HCT116 (cell line): ENCODE data around the gene STIM1. TPM values are rescaled to one million over a fixed set of nuclear protein-coding genes. Genes with fewer than 3 reads are reported as not detected.

Source experiments
- ATAC-seq: fragments of 200-7000 bp; cut with Tn5 transposase; 2 replicates; pipeline ENCODE4 v1.9.1; 2020; ENCODE audit warnings: mild to moderate bottlenecking, moderate library complexity
- BruUV-seq: library from RNA; stranded (reverse); fragments of 400-500 nt; replicated peaks from 2 replicates; lab custom pipeline; 2021; lab: Mats Ljungman, UMichigan
- CTCF ChIA-PET: fragments of 300-600 bp; sonication (Branson Sonifier 250); formaldehyde crosslinking; loops from one replicate; lab custom pipeline; 2021; ENCODE audit warnings: antibody characterized with exemption; lab: Charles Lee
- POLR2A ChIA-PET: fragments of 300-600, 350-600 bp; sonication (Branson Sonifier 250); formaldehyde crosslinking; loops from one replicate; lab custom pipeline; 2021; ENCODE audit warnings: antibody characterized with exemption; lab: Charles Lee
- RAD21 ChIA-PET, 2 experiments: fragments of 300-600 bp; sonication (Branson Sonifier 250); formaldehyde crosslinking; loops; one replicate each; lab custom pipeline; 2023; ENCODE audit warnings: low total read pairs in 2 of 2; ENCODE audit not compliant: uncharacterized antibody in 2 of 2, unreplicated experiment in 2 of 2, low non-redundant PET in 1 of 2; lab: Charles Lee
- DNase-seq: peaks from one replicate; pipeline ENCODE4 v3.0.0-alpha.2; 2010; ENCODE audit warnings: low read depth, low spot score
- H2AFZ ChIP-seq: fragments of 200-600 bp; shearing (Covaris generic), sonication (generic); 2 replicates; pipeline ENCODE4 v1.6.1; 2017; ENCODE audit warnings: low read depth, mixed run types, mixed read lengths, antibody characterized with exemption, low read length; ENCODE audit not compliant: poor library complexity, severe bottlenecking
- H3K27ac ChIP-seq: 2 replicates; pipeline ENCODE4 v1.5.1; 2012; ENCODE audit warnings: low read depth, low read length
- H3K27me3 ChIP-seq: fragments of 200-600 bp; sonication (generic); 2 replicates; pipeline ENCODE4 v1.6.1; 2016; ENCODE audit warnings: mixed run types, low read length, mixed read lengths; ENCODE audit not compliant: insufficient read depth
- H3K36me3 ChIP-seq, 2 experiments: fragments of 200-500 bp in 1 of 2; fragments of 200-600 bp in 1 of 2; sonication (Bioruptor generic) in 1 of 2; sonication (generic) in 1 of 2; 2 replicates each; pipeline versions ENCODE4 v1.5.1 to v1.6.1; 2014 to 2016; ENCODE audit warnings: low read length in 2 of 2, inconsistent platforms in 1 of 2, mixed read lengths in 1 of 2, mixed run types in 1 of 2; ENCODE audit not compliant: insufficient read depth in 2 of 2, control insufficient read depth in 1 of 2
- H3K4me1 ChIP-seq, 2 experiments: fragments of 200-600 bp in 1 of 2; sonication (generic) in 1 of 2; 2 replicates each; pipeline versions ENCODE4 v1.5.1 to v1.6.1; 2012 to 2017; ENCODE audit warnings: low read length in 2 of 2, inconsistent platforms in 1 of 2, mild to moderate bottlenecking in 1 of 2, mixed read lengths in 1 of 2, mixed run types in 1 of 2, moderate library complexity in 1 of 2; ENCODE audit not compliant: insufficient read depth in 2 of 2, control insufficient read depth in 1 of 2
- H3K4me2 ChIP-seq: fragments of 200-600 bp; sonication (generic); 2 replicates; pipeline ENCODE4 v1.6.1; 2017; ENCODE audit warnings: mixed run types, low read length, mixed read lengths
- H3K4me3 ChIP-seq, 2 experiments: fragments of 200-600 bp in 1 of 2; sonication (generic) in 1 of 2; replicated peaks in 1 of 2; 2 replicates each; pipeline ENCODE4 v1.5.1; 2011 to 2016; ENCODE audit warnings: low read length in 2 of 2, control low read depth in 1 of 2, low read depth in 1 of 2, mild to moderate bottlenecking in 1 of 2, mixed read lengths in 1 of 2, mixed run types in 1 of 2
- H3K79me2 ChIP-seq: fragments of 200-600 bp; sonication (generic); 2 replicates; pipeline ENCODE4 v1.6.1; 2017; ENCODE audit warnings: mild to moderate bottlenecking, mixed run types, low read length, moderate library complexity, mixed read lengths; ENCODE audit not compliant: insufficient read depth
- H3K9ac ChIP-seq: fragments of 200-600 bp; sonication (generic); 2 replicates; pipeline ENCODE4 v1.6.1; 2016; ENCODE audit warnings: low read length, mixed read lengths
- H3K9me2 ChIP-seq: fragments of 200-600 bp; sonication (generic), shearing (Covaris generic); 2 replicates; pipeline ENCODE4 v1.6.1; 2017; ENCODE audit warnings: mixed run types, mild to moderate bottlenecking, moderate library complexity; ENCODE audit not compliant: insufficient read depth
- H3K9me3 ChIP-seq, 2 experiments: fragments of 200-500 bp in 1 of 2; fragments of 200-600 bp in 1 of 2; sonication (Bioruptor generic) in 1 of 2; sonication (generic) in 1 of 2; 2 replicates each; pipeline ENCODE4 v1.6.1; 2014 to 2017; ENCODE audit warnings: low read length in 2 of 2, mixed read lengths in 2 of 2, inconsistent platforms in 1 of 2, low read depth in 1 of 2, mild to moderate bottlenecking in 1 of 2, mixed run types in 1 of 2, moderate library complexity in 1 of 2; ENCODE audit not compliant: control insufficient read depth in 1 of 2, insufficient read depth in 1 of 2
- H4K20me1 ChIP-seq: fragments of 200-600 bp; sonication (generic), shearing (Covaris generic); 2 replicates; pipeline ENCODE4 v1.6.1; 2017; ENCODE audit warnings: mixed run types, mild to moderate bottlenecking, moderate library complexity; ENCODE audit not compliant: insufficient read depth
- CBX3 ChIP-seq: IDR thresholded peaks from 2 replicates; pipeline ENCODE4 v1.6.1; 2012; ENCODE audit warnings: low read depth
- CEBPB ChIP-seq: IDR thresholded peaks from 2 replicates; pipeline ENCODE4 v1.6.1; 2012; ENCODE audit warnings: low read depth
- EGR1 ChIP-seq: IDR thresholded peaks from 2 replicates; pipeline ENCODE4 v1.6.1; 2012; ENCODE audit warnings: low read depth
- EZH2 ChIP-seq: fragments of 200-600 bp; sonication (generic); IDR thresholded peaks from 2 replicates; pipeline ENCODE4 v1.6.1; 2017; ENCODE audit warnings: antibody characterized with exemption, mixed run types
- POLR2A ChIP-seq: IDR thresholded peaks from 2 replicates; pipeline ENCODE4 v1.7.0; 2011; ENCODE audit warnings: borderline replicate concordance; ENCODE audit not compliant: insufficient read depth, insufficient read length; ENCODE audit errors: extremely low read depth
- POLR2AphosphoS5 ChIP-seq: IDR thresholded peaks from 2 replicates; pipeline ENCODE4 v1.6.1; 2011; ENCODE audit warnings: mild to moderate bottlenecking, low read depth, low read length, moderate library complexity
- SIN3A ChIP-seq: IDR thresholded peaks from 2 replicates; pipeline ENCODE4 v1.6.1; 2012; ENCODE audit warnings: low read depth
- SRF ChIP-seq: IDR thresholded peaks from 2 replicates; pipeline ENCODE4 v1.6.1; 2012; ENCODE audit warnings: low read depth
- TCF7L2 ChIP-seq: IDR thresholded peaks from 2 replicates; pipeline ENCODE4 v1.7.0; 2011; ENCODE audit warnings: borderline replicate concordance, inconsistent platforms; ENCODE audit not compliant: insufficient read depth, insufficient read length; ENCODE audit errors: extremely low read depth
- YY1 ChIP-seq: IDR thresholded peaks from 2 replicates; pipeline ENCODE4 v1.6.1; 2011; ENCODE audit warnings: low read length, low read depth, moderate library complexity, mild to moderate bottlenecking; ENCODE audit not compliant: insufficient replicate concordance; ENCODE audit errors: extremely low read depth
- intact Hi-C: fragments of 100-400 bp; cut with micrococcal nuclease; formaldehyde crosslinking; loops from 2 replicates; pipeline ENCODE4 v1.10.0; 2022
- total RNA-seq: library from RNA; stranded (reverse); gene quantifications from one replicate; pipeline ENCODE4 v1.2.1, GENCODE V29; 2021; ENCODE audit not compliant: unreplicated experiment
- TF ChIP-seq, protein P1 (sequence below), 3 experiments: fragments of 200-600 bp in 1 of 3; sonication (generic) in 1 of 3; IDR thresholded peaks in 2 of 3; conservative IDR thresholded peaks in 1 of 3; 2 replicates each; pipeline ENCODE4 v1.5.1; 2012 to 2017; ENCODE audit warnings: low read depth in 2 of 3, low read length in 2 of 3, antibody characterized with exemption in 1 of 3, borderline replicate concordance in 1 of 3, control low read depth in 1 of 3, mild to moderate bottlenecking in 1 of 3, mixed read lengths in 1 of 3, mixed run types in 1 of 3, moderate library complexity in 1 of 3; ENCODE audit not compliant: insufficient read depth in 1 of 3

STIM1 gene
- total RNA-seq, 1 experiment from 2014 or later = 22.3 TPM

DNA sequence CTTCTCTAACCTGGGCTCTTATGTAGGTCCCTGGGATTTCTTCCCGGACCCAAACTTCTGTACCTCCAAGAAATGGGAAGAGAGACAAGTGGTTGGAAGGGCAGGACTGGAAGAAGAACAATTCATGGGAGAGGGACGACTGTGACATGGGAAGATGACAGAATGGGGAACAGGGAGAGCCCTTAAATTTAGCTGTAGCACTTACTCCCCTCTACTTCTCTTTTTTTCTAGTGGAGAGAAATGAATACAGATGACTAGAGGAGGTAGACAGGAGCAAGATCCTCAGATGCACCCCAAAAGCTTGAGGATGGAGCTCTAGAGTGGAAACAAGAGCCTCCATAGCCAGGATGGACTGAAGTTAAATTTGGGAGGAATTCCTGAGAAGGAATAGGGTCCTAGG, 17.0 kb upstream of the STIM1 start:
- Histone ChIP-seq H3K27me3 (no peaks in the 10 kb centered on the region), H3K36me3 (peaks cover 2 to 5% of the 10 kb centered on the region in 2 experiments; a peak in 1 of 4 replicates), H3K4me3 (no peak overlapping the region), H3K27ac (no peak overlapping the region), H3K79me2 (peaks cover 69% of the 10 kb centered on the region), H3K9ac (no peak overlapping the region), H4K20me1 (no peaks in the 10 kb centered on the region), H3K4me1 (peaks cover 11 to 36% of the 10 kb centered on the region in 2 experiments), H2AFZ (no peak overlapping the region), H3K9me3 (no peaks in the 10 kb centered on the region), H3K9me2 (no peaks in the 10 kb centered on the region), H3K4me2 (peak overlapping the region; percentile 92; the same call in 1 of the 2 replicates)
- ATAC-seq (no peak), DNase-seq (no peak)
- BruUV-seq = no TSS peak
- ChIA-PET CTCF (interaction anchor here (1.2 to 2.3 kb wide), 2 partner anchors 16 to 234 kb away, joined by 4 to 7 read pairs; partner anchors contain the start of gene STIM1), POLR2A (no interaction called here), RAD21 (no interaction called here)
- TF ChIP-seq SRF = no peak
- TF ChIP-seq YY1 = no peak
- TF ChIP-seq SIN3A = no peak
- no peak for TF ChIP-seq CEBPB
- TF ChIP-seq POLR2AphosphoS5 = no peak
- no peak for TF ChIP-seq TCF7L2
- intact Hi-C loops = no loop called here

DNA sequence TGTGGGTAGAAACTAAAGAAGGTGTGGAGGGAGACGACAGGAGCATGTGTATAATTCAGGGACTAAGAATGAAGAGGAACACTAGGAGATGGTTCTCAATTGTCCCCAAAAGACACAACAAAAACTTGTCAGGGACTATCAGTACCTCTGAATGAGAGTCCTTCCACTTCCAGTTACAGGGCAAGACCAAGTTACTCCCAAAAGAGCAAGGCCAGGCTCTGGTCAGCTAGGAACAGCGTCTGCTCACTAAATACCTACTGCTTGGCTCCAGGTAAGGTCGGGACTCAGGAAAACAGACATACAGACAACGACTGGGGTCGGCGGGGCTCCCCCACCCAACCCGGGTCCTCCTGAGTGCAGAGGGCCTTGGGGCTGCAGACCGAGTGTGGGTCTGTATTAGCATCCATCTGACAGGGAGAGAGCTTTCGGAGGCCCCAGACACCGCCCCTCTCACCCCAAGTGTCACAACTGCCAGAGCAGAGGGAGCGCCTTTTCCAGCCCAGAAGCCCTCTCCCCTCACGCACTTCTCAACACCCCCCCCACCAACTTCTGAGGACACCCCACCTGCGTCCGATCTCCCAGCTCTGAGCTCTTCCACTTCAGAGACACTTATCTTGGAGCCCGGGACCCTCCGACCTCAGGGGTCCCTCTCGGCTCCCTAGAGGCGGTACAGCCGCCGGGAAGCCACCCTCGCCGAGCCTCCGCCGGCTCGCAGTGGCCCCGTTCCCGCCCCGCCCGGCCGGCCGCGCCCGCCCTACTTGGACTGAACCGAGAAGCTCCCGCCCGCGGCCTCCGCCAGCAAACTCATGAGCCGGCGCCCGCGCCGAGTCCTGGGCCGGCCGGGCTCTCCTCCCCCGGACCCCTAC, 15.2 kb upstream of the STIM1 start:
- RAD21 ChIA-PET = no interaction called here
- intact Hi-C loops = no loop called here

More for the DNA sequence above, 15.2 kb upstream of the STIM1 start:
- Histone ChIP-seq H3K4me1 (peaks cover 11 to 34% of the 10 kb centered on the region in 2 experiments), H3K79me2 (peaks cover 51% of the 10 kb centered on the region), H3K27ac (peak overlapping the region; percentile 57), H3K27me3 (no peaks in the 10 kb centered on the region), H3K4me3 (peak overlapping the region; percentile 67 to 78), H3K9me3 (no peaks in the 10 kb centered on the region), H3K36me3 (peaks cover under 1 to 5% of the 10 kb centered on the region in 2 experiments; a peak in 1 of 4 replicates), H3K9me2 (no peaks in the 10 kb centered on the region), H3K4me2 (peak overlapping the region; percentile 92), H3K9ac (peak overlapping the region; percentile 83), H2AFZ (no peak overlapping the region), H4K20me1 (no peaks in the 10 kb centered on the region)
- BruUV-seq = no TSS peak
- CTCF ChIA-PET = interaction anchor here (0.7 to 2.7 kb wide), 7 partner anchors 10 to 233 kb away, joined by 3 to 54 read pairs (median 9); partner anchors contain the start of gene STIM1
- TF ChIP-seq CBX3 (no peak), EZH2 (no peak), POLR2A (no peak), CEBPB (no peak), TCF7L2 (no peak), YY1 (no peak), EGR1 (no peak), SIN3A (no peak)
- TF ChIP-seq, protein P1, sequence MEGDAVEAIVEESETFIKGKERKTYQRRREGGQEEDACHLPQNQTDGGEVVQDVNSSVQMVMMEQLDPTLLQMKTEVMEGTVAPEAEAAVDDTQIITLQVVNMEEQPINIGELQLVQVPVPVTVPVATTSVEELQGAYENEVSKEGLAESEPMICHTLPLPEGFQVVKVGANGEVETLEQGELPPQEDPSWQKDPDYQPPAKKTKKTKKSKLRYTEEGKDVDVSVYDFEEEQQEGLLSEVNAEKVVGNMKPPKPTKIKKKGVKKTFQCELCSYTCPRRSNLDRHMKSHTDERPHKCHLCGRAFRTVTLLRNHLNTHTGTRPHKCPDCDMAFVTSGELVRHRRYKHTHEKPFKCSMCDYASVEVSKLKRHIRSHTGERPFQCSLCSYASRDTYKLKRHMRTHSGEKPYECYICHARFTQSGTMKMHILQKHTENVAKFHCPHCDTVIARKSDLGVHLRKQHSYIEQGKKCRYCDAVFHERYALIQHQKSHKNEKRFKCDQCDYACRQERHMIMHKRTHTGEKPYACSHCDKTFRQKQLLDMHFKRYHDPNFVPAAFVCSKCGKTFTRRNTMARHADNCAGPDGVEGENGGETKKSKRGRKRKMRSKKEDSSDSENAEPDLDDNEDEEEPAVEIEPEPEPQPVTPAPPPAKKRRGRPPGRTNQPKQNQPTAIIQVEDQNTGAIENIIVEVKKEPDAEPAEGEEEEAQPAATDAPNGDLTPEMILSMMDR (IDR thresholded peaks at IDR 0.05 in 2 of 3, conservative IDR thresholded peaks at IDR 0.05 in 1 of 3; ENCODE audit: borderline replicate concordance in 1 of 3, insufficient read depth in 1 of 3, low read depth in 2 of 3, low read length in 2 of 3) = no peak
- POLR2A ChIA-PET = interaction anchor here (1.8 kb wide), 1 partner anchor 13 kb away, joined by 4 read pairs; no protein-coding TSS in a partner anchor
- DNase-seq = no peak
- ATAC-seq = peak; percentile 50
